H1 (cell line): ENCODE results near the gene ARHGEF28.

Experiments used
- BCL11A ChIP-seq, 2 experiments: IDR thresholded peaks; one replicate each; pipeline ENCODE4 v1.6.1; 2011; ENCODE audit warnings: low read depth in 2 of 2, low read length in 2 of 2, mild to moderate bottlenecking in 2 of 2
- CHD1 ChIP-seq: IDR thresholded peaks from 2 replicates; pipeline ENCODE4 v1.6.1; 2012; ENCODE audit warnings: low read depth, low read length, improper control_type of control experiment
- CTCF ChIP-seq, 3 experiments: IDR thresholded peaks; 1 replicate in 2 of 3; 2 replicates in 1 of 3; pipeline versions ENCODE4 v1.5.1 to v1.6.1; 2011; ENCODE audit warnings: low read length in 3 of 3, mild to moderate bottlenecking in 3 of 3, inconsistent platforms in 2 of 3, low read depth in 1 of 3, moderate library complexity in 1 of 3; ENCODE audit not compliant: insufficient read depth in 1 of 3; ENCODE audit errors: control extremely low read depth in 1 of 3
- EP300 ChIP-seq, 2 experiments: IDR thresholded peaks; 1 replicate in 1 of 2; 2 replicates in 1 of 2; pipeline ENCODE4 v1.6.1; 2011 to 2012; ENCODE audit warnings: low read depth in 2 of 2, low read length in 2 of 2, mild to moderate bottlenecking in 2 of 2, borderline replicate concordance in 1 of 2, inconsistent platforms in 1 of 2, moderate library complexity in 1 of 2
- EZH2 ChIP-seq: fragments of 200-600 bp; sonication (generic); IDR thresholded peaks from 2 replicates; pipeline ENCODE4 v1.7.1; 2012; ENCODE audit warnings: low read depth, mild to moderate bottlenecking, moderate library complexity, low read length, inconsistent platforms; ENCODE audit not compliant: severe bottlenecking
- HDAC6 ChIP-seq: IDR thresholded peaks from one replicate; pipeline ENCODE4 v1.7.1; 2012; ENCODE audit warnings: low read depth, mild to moderate bottlenecking, inconsistent platforms, low read length, moderate library complexity
- MAX ChIP-seq: IDR thresholded peaks from 2 replicates; pipeline ENCODE4 v1.6.1; 2012; ENCODE audit warnings: inconsistent platforms
- POLR2A ChIP-seq, 2 experiments: IDR thresholded peaks; 1 replicate in 1 of 2; 2 replicates in 1 of 2; pipeline ENCODE4 v1.6.1; 2011; ENCODE audit warnings: low read depth in 2 of 2, low read length in 2 of 2, mild to moderate bottlenecking in 2 of 2; ENCODE audit errors: control extremely low read depth in 1 of 2
- RFX5 ChIP-seq: IDR thresholded peaks from 2 replicates; pipeline ENCODE4 v1.6.1; 2011; ENCODE audit warnings: low read depth, low read length, improper control_type of control experiment, borderline replicate concordance
- SP1 ChIP-seq: IDR thresholded peaks from 2 replicates; pipeline ENCODE4 v1.6.1; 2011; ENCODE audit warnings: low read depth, low read length
- TEAD4 ChIP-seq: IDR thresholded peaks from 2 replicates; pipeline ENCODE4 v1.6.1; 2012; ENCODE audit warnings: low read depth, low read length, inconsistent platforms, mixed read lengths

- TF ChIP-seq EZH2 = no peak
- TF ChIP-seq CTCF (IDR thresholded peaks at IDR 0.05; ENCODE audit: control extremely low read depth in 1 of 3, insufficient read depth in 1 of 3, low read depth in 1 of 3, low read length in 3 of 3) = no peak
- TF ChIP-seq RFX5 = no peak
- TF ChIP-seq BCL11A (IDR thresholded peaks at IDR 0.05; ENCODE audit: low read depth in 2 of 2, low read length in 2 of 2) = no peak
- TF ChIP-seq POLR2A (IDR thresholded peaks at IDR 0.05; ENCODE audit: control extremely low read depth in 1 of 2, low read depth in 2 of 2, low read length in 2 of 2) = no peak
- no peak for TF ChIP-seq MAX
- TF ChIP-seq CHD1 = no peak
- TF ChIP-seq TEAD4 = no peak
- no peak for TF ChIP-seq EP300 (IDR thresholded peaks at IDR 0.05; ENCODE audit: borderline replicate concordance in 1 of 2, low read depth in 2 of 2, low read length in 2 of 2)
- TF ChIP-seq HDAC6 = no peak
- no peak for TF ChIP-seq SP1
These were observed 167.9 kb downstream of the ARHGEF28 start for GRCh38 chr5:73793911-73794310.
